Endodermal cell (in vitro differentiated cells): ENCODE results near the gene HNRNPAB. TPM values are rescaled to one million over a fixed set of nuclear protein-coding genes. Genes with fewer than 3 reads are reported as not detected.

Experiments used
- DNase-seq: peaks from one replicate; pipeline ENCODE4 v3.0.0-alpha.2; 2017
- H3K27ac ChIP-seq: 2 replicates; pipeline ENCODE4 v1.5.1; 2013; ENCODE audit warnings: mild to moderate bottlenecking, low read depth, low read length, moderate library complexity
- H3K27me3 ChIP-seq: 2 replicates; pipeline ENCODE4 v1.6.1; 2013; ENCODE audit warnings: mild to moderate bottlenecking, low read length, moderate library complexity; ENCODE audit not compliant: insufficient read depth, control insufficient read depth, poor library complexity, severe bottlenecking
- H3K36me3 ChIP-seq: 2 replicates; pipeline ENCODE4 v1.7.0; 2013; ENCODE audit warnings: mild to moderate bottlenecking, low read length, moderate library complexity; ENCODE audit not compliant: control insufficient read depth, insufficient read depth
- H3K4me1 ChIP-seq: one replicate; pipeline ENCODE4 v1.7.0; 2013; ENCODE audit warnings: low read length; ENCODE audit not compliant: control insufficient read depth, insufficient read depth
- H3K4me3 ChIP-seq: 2 replicates; pipeline ENCODE4 v1.5.1; 2013; ENCODE audit warnings: mild to moderate bottlenecking, low read length, moderate library complexity
- H3K9ac ChIP-seq: 2 replicates; pipeline ENCODE4 v1.6.1; 2013; ENCODE audit warnings: mild to moderate bottlenecking, low read length, moderate library complexity; ENCODE audit not compliant: poor library complexity, severe bottlenecking; ENCODE audit errors: extremely low read depth
- H3K9me3 ChIP-seq: 2 replicates; pipeline ENCODE4 v1.6.1; 2013; ENCODE audit warnings: mild to moderate bottlenecking, low read length, moderate library complexity; ENCODE audit not compliant: control insufficient read depth
- H3K27ac Mint-ChIP-seq: 2 replicates; pipeline ENCODE4 v1.8.0; 2020; ENCODE audit warnings: mixed read lengths
- H3K27me3 Mint-ChIP-seq: 2 replicates; pipeline ENCODE4 v1.8.0; 2021; ENCODE audit warnings: mild to moderate bottlenecking, mixed read lengths; ENCODE audit not compliant: insufficient read depth
- H3K36me3 Mint-ChIP-seq: 2 replicates; pipeline ENCODE4 v1.8.0; 2020; ENCODE audit warnings: low read depth, mixed read lengths
- H3K4me1 Mint-ChIP-seq: 2 replicates; pipeline ENCODE4 v1.8.0; 2020; ENCODE audit warnings: mixed read lengths
- H3K4me3 Mint-ChIP-seq: 2 replicates; pipeline ENCODE4 v1.8.0; 2020; ENCODE audit warnings: mild to moderate bottlenecking, moderate library complexity, mixed read lengths
- H3K9me3 Mint-ChIP-seq: 2 replicates; pipeline ENCODE4 v1.8.0; 2020; ENCODE audit warnings: mild to moderate bottlenecking, mixed read lengths
- CTCF ChIP-seq: fragments of 200-600 bp; sonication (generic); conservative IDR thresholded peaks from 2 replicates; pipeline ENCODE4 v1.5.0; 2021; ENCODE audit warnings: antibody characterized with exemption, mild to moderate bottlenecking
- WGBS, 2 experiments: methylation state at CpG; one replicate each; pipeline versions ENCODE4 v1.1.5 to v1.1.7; 2013; ENCODE audit warnings: missing lambda C conversion rate in 2 of 2, mixed read lengths in 1 of 2; ENCODE audit not compliant: insufficient coverage in 1 of 2, insufficient read length in 1 of 2; 5-methylcytosine and 5-hydroxymethylcytosine counted together
- total RNA-seq, 2 donors: library from RNA; stranded (reverse); fragmentation: NEBNext Ultra II Directional in 1 of 2; extraction: Animal tissue kit (Norgen Biotek cat#: 25700) in 1 of 2; gene quantifications; 2 replicates in 1 of 2; 3 replicates in 1 of 2; pipeline ENCODE4 v1.2.1, GENCODE V29; 2021

HNRNPAB gene
- total RNA-seq, 2 donors from 2014 or later: 343 to 353 TPM

GRCh38 chr5:178248750-178249149, 44.4 kb downstream of the HNRNPAB start:
- no peak for DNase-seq
- H3K4me1 ChIP-seq: no peaks in the 10 kb centered on the region
- no peaks in the 10 kb centered on the region for H3K27me3 ChIP-seq
- WGBS, 2 experiments: 93% methylated on average over 16 to 18 of the region's 18 CpGs
- no peak overlapping the region for H3K4me3 Mint-ChIP-seq
- H3K9me3 Mint-ChIP-seq: no peaks in the 10 kb centered on the region
- TF ChIP-seq CTCF: no peak
- H3K4me3 ChIP-seq: no peak overlapping the region
- no peak overlapping the region for H3K27ac Mint-ChIP-seq
- H3K9ac ChIP-seq: no peak overlapping the region
- no peaks in the 10 kb centered on the region for H3K36me3 Mint-ChIP-seq
- peaks cover 4% of the 10 kb centered on the region for H3K27me3 Mint-ChIP-seq
- no peaks in the 10 kb centered on the region for H3K9me3 ChIP-seq
- H3K27ac ChIP-seq: no peak overlapping the region
- peaks cover 5% of the 10 kb centered on the region for H3K4me1 Mint-ChIP-seq
- no peaks in the 10 kb centered on the region for H3K36me3 ChIP-seq

- Histone ChIP-seq H3K36me3 (no peaks in the 10 kb centered on the region), H3K27me3 (no peaks in the 10 kb centered on the region), H3K27ac (no peak overlapping the region), H3K9ac (no peak overlapping the region), H3K9me3 (no peaks in the 10 kb centered on the region), H3K4me3 (no peak overlapping the region), H3K4me1 (no peaks in the 10 kb centered on the region)
- 83 to 88% methylated on average over 6 to 13 of the region's 13 CpGs for WGBS, 2 experiments
- Mint-ChIP-seq H3K9me3 (no peaks in the 10 kb centered on the region), H3K4me3 (no peak overlapping the region), H3K4me1 (peaks cover 5% of the 10 kb centered on the region), H3K36me3 (peaks cover 4% of the 10 kb centered on the region), H3K27me3 (peaks cover 2% of the 10 kb centered on the region), H3K27ac (no peak overlapping the region)
- TF ChIP-seq CTCF: no peak
- DNase-seq: no peak
Observed at GRCh38 chr5:178249191-178249989, 45.1 kb downstream of the HNRNPAB start.

- Histone ChIP-seq H3K9me3 (no peaks in the 10 kb centered on the region), H3K27me3 (no peaks in the 10 kb centered on the region), H3K27ac (no peak overlapping the region), H3K36me3 (no peaks in the 10 kb centered on the region), H3K4me1 (no peaks in the 10 kb centered on the region), H3K4me3 (no peak overlapping the region), H3K9ac (no peak overlapping the region)
- Mint-ChIP-seq H3K4me1 (peaks cover 5% of the 10 kb centered on the region), H3K27me3 (peaks cover 2% of the 10 kb centered on the region), H3K27ac (no peak overlapping the region), H3K36me3 (peaks cover 6% of the 10 kb centered on the region), H3K9me3 (no peaks in the 10 kb centered on the region), H3K4me3 (no peak overlapping the region)
- 89 to 92% methylated on average over 4 to 6 of the region's 6 CpGs for WGBS, 2 experiments
- TF ChIP-seq CTCF: no peak
- no peak for DNase-seq
Observed at GRCh38 chr5:178250263-178250662, 45.9 kb downstream of the HNRNPAB start.
